GM19099 (cell line): ENCODE data around the gene JAKMIP2.

ENCODE experiments used
- POLR2A ChIP-seq: IDR thresholded peaks from 3 replicates; pipeline ENCODE4 v1.6.1; 2011; ENCODE audit warnings: low read depth; ENCODE audit not compliant: insufficient read length; ENCODE audit errors: extremely low read depth

JAKMIP2 gene

GRCh38 chr5:147554261-147554817 is 228.2 kb downstream of the JAKMIP2 start:
- no peak for TF ChIP-seq POLR2A

- TF ChIP-seq POLR2A, result no peak
These were observed 229.6 kb downstream of the JAKMIP2 start for GRCh38 chr5:147552897-147553296.

GRCh38 chr5:147551677-147552076 is 230.9 kb downstream of the JAKMIP2 start:
- TF ChIP-seq POLR2A, result no peak

- no peak for TF ChIP-seq POLR2A
These were observed 234.8 kb downstream of the JAKMIP2 start for GRCh38 chr5:147547730-147548129.

GRCh38 chr5:147544556-147544955 is 238.0 kb downstream of the JAKMIP2 start:
- TF ChIP-seq POLR2A, result no peak

GRCh38 chr5:147539053-147539452 is 243.5 kb downstream of the JAKMIP2 start:
- no peak for TF ChIP-seq POLR2A

GRCh38 chr5:147538236-147538635 is 244.3 kb downstream of the JAKMIP2 start:
- TF ChIP-seq POLR2A, result no peak
